ELF-1 (cell line): Measurements from ENCODE around the gene CNTNAP2.

Experiments
- DNase-seq: peaks from one replicate; pipeline ENCODE4 v3.0.0-alpha.2; 2016; ENCODE audit warnings: low read depth, low spot score

CNTNAP2 gene

DNA sequence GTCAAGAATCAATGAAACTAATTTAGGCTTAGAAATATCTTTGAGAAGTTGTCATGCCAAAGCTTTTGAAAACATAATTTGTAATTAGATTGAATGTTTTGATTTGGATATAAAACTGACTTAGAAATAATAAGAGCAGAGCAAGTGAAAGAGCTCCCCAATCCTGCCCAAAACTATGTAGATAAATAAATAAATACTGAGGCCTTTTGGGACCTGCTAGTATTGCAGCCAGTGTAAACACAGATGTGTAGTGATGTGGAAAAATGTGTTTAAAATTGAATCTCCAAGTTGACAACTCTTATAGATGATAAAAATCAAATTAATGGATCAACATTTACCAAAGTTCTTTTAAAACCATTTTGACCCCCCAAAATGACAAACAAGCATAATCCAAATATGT lies 896.1 kb downstream of the CNTNAP2 start:
- DNase-seq = no peak

GRCh38 chr7:147013825-147014224 lies 897.2 kb downstream of the CNTNAP2 start:
- DNase-seq = no peak

DNA sequence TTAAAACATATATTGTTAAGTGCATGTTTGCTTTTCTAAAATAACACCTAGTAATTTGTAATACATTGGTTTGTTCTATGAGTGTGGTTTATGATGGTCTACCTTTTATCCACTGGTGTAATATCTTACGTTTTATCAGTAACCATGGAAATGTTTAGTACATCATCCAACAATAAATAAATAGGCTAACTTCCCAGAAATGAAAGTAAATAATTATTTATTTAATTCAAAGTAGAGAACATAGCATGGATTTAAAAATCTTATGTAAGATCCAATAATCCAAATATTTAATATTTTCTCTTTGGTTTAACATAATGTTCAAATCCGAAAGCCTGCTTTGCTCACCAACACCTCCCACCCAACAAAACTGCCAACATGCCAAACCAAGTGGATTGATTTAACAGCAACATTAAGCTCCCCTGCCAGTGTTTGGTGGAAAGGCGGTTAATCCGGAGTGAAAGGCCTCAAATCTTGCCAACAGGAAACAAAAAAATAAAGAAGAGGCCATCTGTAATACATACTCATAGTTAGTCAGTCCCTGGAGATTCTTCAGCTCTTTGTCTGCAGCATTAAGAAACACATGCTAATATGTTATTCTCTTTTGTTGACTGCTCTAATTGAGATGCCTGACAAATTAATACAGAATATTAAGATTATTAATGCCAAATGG lies 897.8 kb downstream of the CNTNAP2 start:
- DNase-seq = no peak

- DNase-seq = no peak
Measured at GRCh38 chr7:147015999-147016398, 899.4 kb downstream of the CNTNAP2 start.

DNA sequence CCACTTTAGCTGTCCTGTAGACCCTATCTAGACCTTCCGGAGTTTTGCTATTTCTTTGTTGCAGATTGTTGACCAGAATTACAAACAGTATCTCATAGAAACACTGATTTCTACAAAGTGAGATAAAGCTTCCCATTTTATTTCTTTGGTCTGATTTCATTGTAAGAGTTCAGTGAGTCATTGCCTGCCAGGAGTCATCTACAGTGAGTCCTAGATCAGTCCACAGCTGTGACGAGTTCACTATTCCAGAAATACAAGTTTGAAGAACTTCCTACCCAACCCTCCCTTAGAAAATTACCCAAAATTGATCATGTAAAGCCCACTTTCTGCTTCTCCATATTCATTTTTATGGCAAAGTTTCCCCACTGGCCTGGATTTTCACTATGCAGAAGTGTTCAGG lies 905.5 kb downstream of the CNTNAP2 start:
- DNase-seq = no peak

- DNase-seq = no peak
Measured at GRCh38 chr7:147023440-147023839, 906.8 kb downstream of the CNTNAP2 start.

DNA sequence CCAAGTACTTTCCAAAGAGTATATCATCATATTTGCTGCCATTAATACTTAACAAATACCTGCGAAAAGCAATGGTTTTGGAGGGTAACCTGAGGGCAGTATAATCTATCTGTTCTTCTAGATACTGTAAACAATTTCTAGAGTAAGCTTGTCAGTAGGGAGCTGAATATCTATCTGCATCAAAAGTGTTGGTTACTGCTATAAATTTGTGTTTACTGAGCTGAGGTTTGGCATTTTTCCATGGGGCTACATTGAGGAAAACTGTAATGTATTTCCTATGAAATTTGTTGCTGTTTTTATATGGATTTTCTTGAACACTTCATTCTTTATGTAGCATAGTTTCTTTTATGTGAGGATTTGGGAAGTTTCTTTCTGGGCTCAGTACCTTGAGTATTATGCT lies 913.4 kb downstream of the CNTNAP2 start:
- no peak for DNase-seq

DNA sequence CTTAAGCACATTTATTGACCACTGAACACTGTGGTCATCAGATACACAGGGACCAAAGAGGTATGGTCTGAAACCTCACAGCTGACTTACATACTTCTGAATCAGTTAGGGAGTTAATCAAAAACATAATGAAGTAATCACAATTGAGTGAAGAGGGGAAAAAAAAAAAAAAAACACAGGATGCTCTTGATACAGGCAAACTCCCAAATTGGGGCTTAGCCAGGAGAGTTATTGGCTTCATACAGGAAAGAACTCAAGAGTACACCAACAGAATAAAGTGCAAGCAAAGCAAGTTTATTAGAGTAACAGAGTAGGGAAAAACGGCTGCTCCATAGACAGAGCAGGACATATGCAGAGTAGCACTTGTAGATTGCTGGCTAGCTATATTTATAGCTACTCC lies 917.0 kb downstream of the CNTNAP2 start:
- no peak for DNase-seq

DNA sequence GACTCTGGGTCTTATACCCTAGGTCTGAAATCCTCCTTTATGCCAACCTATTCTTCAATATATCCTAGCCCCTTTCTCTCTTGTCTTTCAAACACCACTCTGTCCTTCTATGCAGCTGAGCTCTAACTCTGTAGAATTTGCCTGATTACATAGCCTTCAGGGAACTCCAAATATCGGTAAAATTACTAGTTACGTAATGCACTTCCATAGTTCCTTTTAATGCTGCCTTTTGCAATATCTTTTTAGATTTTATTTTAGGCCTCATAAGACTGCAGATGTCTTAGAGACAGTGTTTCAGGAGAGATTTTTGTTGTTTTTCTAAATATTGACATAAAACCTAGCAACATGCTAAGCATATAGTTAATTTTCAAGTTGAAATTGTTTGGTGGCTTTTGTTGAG lies 924.8 kb downstream of the CNTNAP2 start:
- DNase-seq = no peak

DNA sequence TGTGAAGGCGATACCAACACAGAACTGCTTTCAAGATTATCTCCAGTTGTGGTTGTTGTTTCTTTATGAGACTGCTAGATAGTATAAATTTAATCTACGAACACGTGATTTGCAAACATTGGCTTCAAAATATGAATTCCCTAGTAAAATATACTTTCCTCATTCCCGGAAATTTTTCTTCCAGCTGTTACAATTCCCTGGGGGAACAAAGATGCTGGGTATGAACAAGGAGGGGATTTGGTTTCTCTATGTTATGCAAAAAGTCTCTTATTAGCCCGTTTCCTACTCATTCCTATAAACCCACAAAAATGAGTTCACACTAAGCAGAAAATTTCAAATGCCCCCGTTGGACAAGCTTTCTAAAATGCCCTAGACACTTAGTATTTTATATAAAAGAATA lies 928.3 kb downstream of the CNTNAP2 start:
- DNase-seq = no peak

GRCh38 chr7:147047696-147048095 lies 931.1 kb downstream of the CNTNAP2 start:
- DNase-seq = no peak

- DNase-seq = no peak
Measured at GRCh38 chr7:147048864-147049263, 932.3 kb downstream of the CNTNAP2 start.

GRCh38 chr7:147052818-147053217 lies 936.2 kb downstream of the CNTNAP2 start:
- no peak for DNase-seq

DNA sequence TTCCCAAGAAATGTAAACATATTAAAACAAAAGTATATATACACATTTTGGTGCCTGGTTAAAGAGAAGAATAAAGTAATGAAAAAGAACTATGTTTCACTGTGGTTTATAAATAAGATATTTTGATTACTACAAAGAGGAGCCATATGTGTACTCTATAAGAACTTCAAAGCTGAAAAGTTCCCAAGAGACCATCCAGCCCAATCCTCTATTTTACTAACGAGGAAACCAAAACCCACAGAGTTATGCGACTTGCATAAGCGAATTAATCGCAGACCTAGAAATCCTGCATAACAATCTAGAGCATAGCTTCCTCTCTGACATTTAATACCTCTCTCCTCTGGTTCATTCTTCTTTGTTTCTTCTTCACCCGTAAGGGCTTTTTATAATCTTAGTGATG lies 937.1 kb downstream of the CNTNAP2 start:
- no peak for DNase-seq

GRCh38 chr7:147060070-147060469 lies 943.5 kb downstream of the CNTNAP2 start:
- no peak for DNase-seq

DNA sequence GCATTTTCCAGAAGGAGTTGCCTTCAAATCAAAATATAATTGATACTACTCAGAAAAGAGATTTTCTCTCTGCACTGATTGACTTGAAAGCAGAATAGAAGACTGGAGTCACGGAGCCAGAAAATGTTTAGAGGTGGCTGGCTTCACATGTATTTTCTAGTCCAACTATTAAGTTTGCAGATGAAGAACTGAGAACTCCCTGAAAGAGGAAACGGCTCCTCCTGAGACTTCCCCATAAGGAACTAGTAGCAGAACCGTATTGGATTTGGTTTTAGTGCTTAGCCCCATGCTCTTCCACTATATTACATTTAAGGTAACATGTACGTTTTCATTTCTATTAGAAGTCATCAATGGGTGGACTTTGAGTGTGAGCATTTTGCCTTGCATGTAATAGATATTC lies 946.3 kb downstream of the CNTNAP2 start:
- no peak for DNase-seq

DNA sequence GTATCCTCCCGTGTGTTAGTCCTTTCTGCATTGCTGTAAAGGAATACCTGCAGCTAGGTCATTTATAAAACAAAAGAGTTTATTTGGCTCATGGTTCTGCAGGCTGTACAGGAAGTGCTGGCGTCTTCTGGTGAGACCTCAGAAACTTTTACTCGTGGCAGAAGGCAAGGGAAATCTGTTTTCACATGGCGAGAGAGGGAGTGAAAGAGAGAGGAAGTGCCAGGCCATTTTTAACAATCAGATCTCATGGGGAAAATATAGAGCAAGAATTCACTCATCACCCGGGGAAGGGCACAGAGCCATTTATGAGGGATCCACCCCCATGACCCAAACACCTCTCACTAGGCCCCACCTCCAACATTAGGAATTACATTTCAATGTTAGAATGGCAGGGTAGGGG lies 952.2 kb downstream of the CNTNAP2 start:
- DNase-seq = no peak

GRCh38 chr7:147069771-147070170 lies 953.2 kb downstream of the CNTNAP2 start:
- DNase-seq = no peak

DNA sequence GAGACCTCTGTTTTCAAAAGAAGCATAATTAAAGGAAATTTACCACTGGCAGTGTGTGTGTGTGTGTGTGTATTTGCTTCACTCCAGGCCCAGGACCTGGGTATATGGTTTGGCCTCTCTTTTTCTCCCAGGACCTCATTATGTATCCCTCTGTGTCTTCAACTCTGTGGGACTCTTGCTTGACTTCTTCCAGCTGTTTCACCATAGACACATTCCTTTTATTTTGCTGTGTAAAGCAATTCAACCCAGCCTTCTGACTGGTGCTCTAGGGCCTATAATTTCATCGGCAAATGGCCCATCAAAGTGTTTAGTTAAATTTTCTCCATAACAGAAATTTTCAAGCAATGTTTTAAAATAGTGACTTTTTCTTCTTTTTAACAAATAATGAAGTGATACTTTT lies 954.3 kb downstream of the CNTNAP2 start:
- no peak for DNase-seq

GRCh38 chr7:147071536-147071935 lies 954.9 kb downstream of the CNTNAP2 start:
- DNase-seq = no peak

DNA sequence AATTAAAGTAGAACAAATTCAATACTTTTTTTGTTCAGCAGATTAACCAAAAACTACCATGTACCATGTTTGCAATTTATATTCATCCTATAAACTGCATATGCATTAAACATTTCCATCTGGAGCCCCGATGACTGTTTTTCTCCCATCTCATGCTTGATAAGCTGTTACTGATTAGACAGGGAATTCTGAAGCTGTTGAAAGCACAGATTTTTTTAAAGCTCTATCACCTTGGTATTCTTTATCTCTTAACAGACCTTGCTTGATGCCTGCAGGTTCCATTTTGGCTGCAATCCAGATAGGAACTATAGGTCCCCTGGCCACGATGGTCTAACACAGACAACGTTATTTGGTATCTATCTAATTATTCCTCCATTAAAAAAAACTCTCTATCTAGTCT lies 961.7 kb downstream of the CNTNAP2 start:
- no peak for DNase-seq

- DNase-seq = peak; percentile 6
Measured at GRCh38 chr7:147079083-147079482, 962.5 kb downstream of the CNTNAP2 start.

DNA sequence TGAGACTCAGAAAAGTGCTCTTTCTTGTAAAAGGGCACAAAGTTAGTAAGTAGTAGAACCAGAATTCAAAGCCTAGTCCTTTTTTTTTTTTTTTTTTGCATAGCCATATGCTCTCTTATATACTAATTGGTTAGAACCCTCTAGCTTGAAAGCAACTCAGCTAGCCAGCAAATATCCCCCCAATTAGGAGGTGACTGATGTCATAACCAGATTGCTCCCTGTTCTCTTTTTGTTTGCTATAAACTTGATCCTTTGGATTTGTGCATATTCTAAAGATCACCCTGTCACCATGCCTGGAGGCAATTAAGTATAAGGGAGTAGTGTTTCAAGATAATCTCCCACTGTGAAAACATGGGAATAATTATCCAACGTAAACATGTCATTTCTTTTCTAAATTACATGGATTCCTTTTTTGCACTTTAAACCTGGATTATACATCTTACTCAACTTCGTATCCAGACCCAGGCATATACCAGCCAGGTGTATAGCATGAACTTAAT lies 963.4 kb downstream of the CNTNAP2 start:
- DNase-seq = no peak

GRCh38 chr7:147081117-147081516 lies 964.5 kb downstream of the CNTNAP2 start:
- DNase-seq = no peak
